Right ventricle myocardium superior (tissue), 1 donor: ENCODE measurements around the gene CACNG7. TPM values are rescaled to one million over a fixed set of nuclear protein-coding genes. Genes with fewer than 3 reads are reported as not detected.

Experiments
- ATAC-seq: fragments of 200-7000 bp; cut with Tn5 transposase; one replicate; pipeline ENCODE4 v1.9.1; 2020; ENCODE audit warnings: mild to moderate bottlenecking; ENCODE audit not compliant: poor library complexity
- DNase-seq: peaks from one replicate; pipeline ENCODE4 v3.0.0-alpha.2; 2020
- intact Hi-C: fragments of 100-400 bp; cut with DNase I; formaldehyde crosslinking; loops from one replicate; pipeline ENCODE4 v1.11.2; 2022
- total RNA-seq: library from RNA; stranded (reverse); fragmentation: NEBNext Ultra II Directional; extraction: Animal tissue kit (Norgen Biotek cat#: 25700); gene quantifications from one replicate; pipeline ENCODE4 v1.2.1, GENCODE V29; 2021
- donor health status: DM: no; HTN: yes; CAD: no; lungs with severe emphysema.

Gene CACNG7
- total RNA-seq, 1 donor from 2014 or later: not detected

DNA sequence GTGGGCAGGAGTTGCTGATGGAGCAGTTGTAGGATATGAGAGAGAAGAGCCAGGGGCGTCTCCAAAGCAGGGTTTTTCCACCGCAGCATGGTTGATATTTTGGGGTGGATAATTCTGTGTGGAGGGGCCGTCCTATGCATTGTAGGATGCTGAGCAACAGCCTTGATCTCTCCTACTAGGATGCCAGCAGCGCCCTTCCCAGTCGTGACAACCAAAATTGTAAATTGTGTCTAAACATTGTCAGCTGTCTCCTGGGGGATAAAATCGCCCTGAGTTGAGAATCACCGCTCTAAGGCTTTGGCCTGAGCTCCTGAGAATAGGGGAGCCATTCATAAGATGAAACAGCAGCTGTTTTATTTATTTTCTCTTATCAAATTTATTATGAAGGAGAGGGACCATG is 57.9 kb downstream of the CACNG7 start:
- intact Hi-C loops: no loop called here
- ATAC-seq (no peak), DNase-seq (no peak)

DNA sequence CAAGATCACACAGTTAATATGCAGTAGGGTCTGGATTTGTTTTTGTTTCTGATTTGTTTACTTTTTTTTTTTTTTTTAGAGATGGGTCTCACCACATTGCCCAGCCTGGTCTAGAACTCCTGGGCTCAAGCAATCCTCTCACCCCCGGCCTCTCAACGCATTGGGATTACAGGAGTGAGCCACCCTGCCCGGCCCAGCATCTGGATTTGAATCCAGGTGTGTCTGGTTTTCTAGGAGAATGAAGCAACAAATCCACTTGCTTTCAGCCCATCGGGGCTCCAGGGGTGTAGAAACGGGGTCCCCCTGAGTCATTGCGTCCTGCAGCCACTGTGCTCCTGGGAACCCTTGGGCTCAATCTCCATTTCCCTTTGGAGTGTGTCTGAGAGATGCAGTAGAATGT is 60.3 kb downstream of the CACNG7 start:
- no peak for ATAC-seq
- intact Hi-C loops: no loop called here
- DNase-seq: no peak

- intact Hi-C loops: no loop called here
- ATAC-seq: no peak
- DNase-seq: no peak
Observed at GRCh38 chr19:53971673-53972072, 62.6 kb downstream of the CACNG7 start.

DNA sequence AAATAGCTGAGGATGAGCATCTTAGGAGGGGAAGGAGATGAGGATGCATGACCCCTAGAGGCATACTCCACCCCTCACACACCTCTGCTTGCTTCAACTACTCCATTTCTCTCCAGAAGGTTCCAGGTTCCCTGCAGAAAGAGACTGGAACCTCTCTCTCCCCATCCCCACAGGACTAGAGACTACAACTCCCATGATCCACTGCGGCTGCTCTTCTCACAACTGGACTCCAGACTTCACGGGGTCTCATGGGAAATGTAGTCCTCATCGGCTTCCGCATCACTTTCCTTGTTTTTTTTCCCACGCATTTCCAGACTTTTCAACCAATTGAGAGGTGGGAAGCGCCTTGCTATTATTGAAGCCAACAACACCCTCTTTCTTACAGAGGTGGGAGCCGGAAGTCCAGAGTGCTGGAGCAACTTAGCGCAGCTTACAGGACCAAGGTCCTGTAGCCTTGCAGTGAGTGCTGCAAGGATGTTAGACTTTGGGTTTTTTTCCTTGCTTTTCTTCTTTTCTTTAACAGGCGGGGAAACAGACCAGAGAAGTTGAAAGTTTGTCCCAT is 68.4 kb downstream of the CACNG7 start:
- ATAC-seq: peak; percentile 95
- intact Hi-C loops: no loop called here
- peak; percentile 65 for DNase-seq

DNA sequence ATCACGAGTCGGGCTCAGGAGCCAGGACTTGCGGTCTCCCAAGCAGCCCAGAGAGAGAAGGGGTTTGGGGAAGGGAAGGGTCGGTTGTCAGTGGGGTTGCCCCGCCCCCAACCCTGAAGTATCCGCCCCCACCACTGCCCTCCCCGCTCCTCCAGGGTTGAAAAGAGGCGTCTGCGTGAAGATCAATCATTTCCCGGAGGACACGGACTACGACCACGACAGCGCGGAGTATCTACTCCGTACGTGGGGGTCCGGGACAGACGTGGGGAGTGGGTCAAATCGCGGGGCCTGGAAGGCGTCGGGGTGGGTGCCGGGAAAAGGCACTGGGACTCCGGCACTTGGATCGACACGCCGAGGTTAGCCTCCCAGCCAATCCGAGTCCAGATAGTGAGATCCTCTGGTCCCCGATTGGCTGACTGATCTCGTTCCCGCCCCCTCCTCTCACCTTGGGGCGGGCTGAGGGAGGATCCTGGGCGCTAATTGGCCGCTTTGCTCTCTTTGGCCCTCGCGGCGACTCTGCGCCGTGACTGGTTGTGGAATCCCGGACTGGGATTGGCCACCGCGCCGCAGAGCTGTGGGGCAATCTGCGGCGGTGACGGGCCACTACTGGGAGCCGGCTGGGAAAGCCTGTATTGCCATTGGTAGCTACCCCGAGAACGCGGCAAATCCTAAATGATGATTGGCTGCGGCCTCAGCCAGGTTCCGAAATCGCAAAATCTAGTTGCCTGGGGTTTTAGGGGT is 69.1 kb downstream of the CACNG7 start:
- intact Hi-C loops: no loop called here
- peak; percentile 73 for DNase-seq
- ATAC-seq: peak; percentile 47

- ATAC-seq (no peak), DNase-seq (no peak)
- intact Hi-C loops: no loop called here
Observed at GRCh38 chr19:53978975-53979801, 70.1 kb downstream of the CACNG7 start.

- no peak for DNase-seq
- intact Hi-C loops: no loop called here
- no peak for ATAC-seq
Observed at GRCh38 chr19:53980539-53981375, 71.7 kb downstream of the CACNG7 start.

- ATAC-seq (no peak), DNase-seq (no peak)
- intact Hi-C loops: no loop called here
Observed at GRCh38 chr19:53981376-53981951, 72.4 kb downstream of the CACNG7 start.

GRCh38 chr19:53982001-53982451 is 72.9 kb downstream of the CACNG7 start:
- ATAC-seq: no peak
- intact Hi-C loops: no loop called here
- no peak for DNase-seq

DNA sequence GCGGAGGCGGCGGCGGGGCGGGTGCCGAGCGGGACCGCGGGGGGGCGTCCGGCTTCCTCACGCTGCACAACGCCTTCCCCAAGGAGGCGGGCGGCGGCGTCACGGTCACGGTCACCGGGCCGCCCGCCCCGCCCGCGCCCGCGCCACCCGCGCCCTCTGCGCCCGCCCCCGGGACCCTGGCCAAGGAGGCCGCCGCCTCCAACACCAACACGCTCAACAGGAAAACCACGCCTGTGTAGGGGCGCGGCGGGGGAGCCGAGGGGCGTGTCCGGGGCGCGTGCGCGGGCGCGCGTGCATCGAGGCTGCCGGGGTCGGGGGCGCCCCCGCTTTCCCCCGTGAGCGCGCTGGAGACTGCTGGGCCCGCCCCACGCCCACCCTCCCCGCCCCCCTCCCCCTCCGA is 73.5 kb downstream of the CACNG7 start:
- ATAC-seq (peak; percentile 10), DNase-seq (peak; percentile 63)
- intact Hi-C loops: no loop called here

GRCh38 chr19:53983457-53984289 is 74.6 kb downstream of the CACNG7 start:
- no peak for DNase-seq
- intact Hi-C loops: no loop called here
- no peak for ATAC-seq

DNA sequence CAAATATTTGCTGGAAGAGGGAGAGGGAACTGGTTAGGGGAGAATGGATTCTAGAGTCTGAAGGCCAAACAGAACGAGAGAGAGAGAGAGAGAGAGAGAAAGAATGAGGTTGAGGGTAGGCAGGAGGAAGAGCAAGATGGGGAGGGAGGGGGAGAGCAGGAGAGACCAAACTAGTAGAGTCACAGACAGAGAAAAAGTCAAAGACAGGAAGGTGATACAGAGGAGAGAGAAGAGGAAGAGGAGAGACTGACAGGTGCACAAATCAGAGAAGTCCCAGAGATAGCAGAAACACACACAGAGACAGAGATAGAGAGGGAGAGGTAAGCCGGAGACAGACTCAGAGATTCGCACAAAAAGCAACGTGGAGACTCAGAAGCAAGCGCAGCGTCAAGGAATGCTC is 76.8 kb downstream of the CACNG7 start:
- DNase-seq: no peak
- intact Hi-C loops: no loop called here
- ATAC-seq: no peak

- ATAC-seq: no peak
- DNase-seq: no peak
- intact Hi-C loops: no loop called here
Observed at GRCh38 chr19:53988981-53989380, 79.9 kb downstream of the CACNG7 start.

- intact Hi-C loops: no loop called here
Observed at GRCh38 chr19:53989600-53990533, 80.8 kb downstream of the CACNG7 start.

DNA sequence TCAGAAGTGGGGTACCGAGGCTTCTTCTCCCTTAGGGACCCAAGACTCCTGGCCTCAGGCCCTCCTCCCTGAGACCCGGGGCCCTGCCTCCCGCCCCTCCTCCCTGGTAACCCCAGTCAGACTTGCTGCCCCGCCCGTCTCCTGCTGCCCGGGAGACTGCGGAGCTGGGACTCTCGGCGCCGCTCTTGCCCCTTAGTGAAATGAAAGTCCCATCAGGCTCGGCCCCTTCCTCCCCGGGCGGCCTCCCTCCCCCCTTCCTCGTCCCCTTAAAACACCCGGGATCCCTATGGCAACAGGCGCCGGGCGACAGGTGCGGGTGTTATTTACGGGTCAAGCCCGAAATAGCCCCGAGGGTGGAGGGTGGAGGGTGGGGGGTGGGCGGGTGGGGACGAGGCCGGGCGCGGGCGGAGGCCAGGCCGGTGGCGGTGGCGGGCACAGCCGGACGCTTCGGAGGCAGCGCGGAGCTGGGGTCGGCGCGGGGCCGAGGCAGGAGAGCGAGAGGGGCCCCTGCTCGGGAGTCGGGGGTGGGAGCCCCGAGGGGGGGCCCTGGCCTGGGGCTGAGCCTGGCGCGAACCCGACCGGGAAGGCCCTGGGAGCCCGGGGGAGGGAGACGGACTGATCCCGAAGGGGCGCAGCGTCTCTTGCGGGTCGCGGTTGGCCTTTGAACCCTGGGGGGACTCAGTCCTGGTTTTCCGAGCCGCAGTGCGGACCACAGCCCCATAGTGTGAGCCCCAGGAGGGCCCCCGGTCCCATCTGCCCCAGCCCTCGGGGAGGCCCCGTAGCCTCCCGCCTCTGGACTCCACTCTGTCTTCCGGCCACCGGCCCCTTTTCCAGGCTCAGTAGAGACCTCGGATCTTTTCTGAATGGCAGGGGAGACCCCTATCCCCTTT is 82.4 kb downstream of the CACNG7 start, which contains the start of gene CACNG6:
CACNG6 (plus strand) TSS at position 414 of the 890 bp plus-strand sequence. CDS start 1,241 bp downstream, outside the sequence.
- ATAC-seq (no peak), DNase-seq (no peak)
- intact Hi-C loops: no loop called here

More at GRCh38 chr19:53989600-53990533, 80.8 kb downstream of the CACNG7 start:
- ATAC-seq (no peak), DNase-seq (peak; percentile 16)

DNA sequence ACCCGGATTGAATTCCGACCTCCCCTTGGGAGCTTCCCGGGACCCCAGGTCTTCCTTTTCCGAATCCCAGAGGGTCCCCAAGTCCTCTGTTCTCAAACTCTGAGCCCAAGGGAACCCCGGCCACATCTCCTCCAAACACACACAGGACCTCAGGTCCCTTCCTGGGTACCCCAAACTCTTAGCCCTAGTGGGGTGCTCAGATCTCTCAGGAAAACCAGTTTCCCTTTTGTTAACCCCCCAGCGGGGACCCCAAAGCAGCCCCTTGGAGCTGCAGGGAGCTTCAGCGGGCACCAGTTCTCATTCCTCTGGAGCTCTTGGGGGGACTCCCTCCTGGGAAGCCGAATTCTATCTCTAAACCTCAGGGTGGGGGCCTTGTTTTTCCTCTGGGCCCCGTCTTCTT is 83.1 kb downstream of the CACNG7 start:
- ATAC-seq: no peak
- intact Hi-C loops: no loop called here
- no peak for DNase-seq
